ENCODE data around the gene PRR5L. TPM values are rescaled to one million over a fixed set of nuclear protein-coding genes. Genes with fewer than 3 reads are reported as not detected.

PRR5L gene
- total and polyA plus RNA-seq, 2 donors (not counting 1 experiment from before 2014, with no cell fraction given): 4.0 to 5.9 TPM

DNA sequence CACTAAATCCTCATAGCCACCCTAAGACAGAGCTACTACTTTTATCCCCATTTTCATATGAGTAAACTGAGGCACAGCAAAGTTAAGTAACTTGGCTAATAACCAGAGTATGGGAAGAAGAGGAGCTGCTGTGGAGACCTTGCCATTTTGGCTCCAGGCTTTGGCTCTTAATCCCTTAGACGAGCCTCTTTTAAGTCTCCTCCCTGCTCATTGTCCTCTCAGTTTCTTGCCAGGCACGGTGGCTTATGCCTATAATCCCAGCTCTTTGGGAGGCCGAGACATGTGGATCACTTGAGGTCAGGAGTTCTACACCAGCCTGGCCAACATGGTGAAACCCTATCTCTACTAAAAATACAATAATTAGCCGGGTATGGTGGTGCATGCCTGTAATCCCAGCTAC lies 78.6 kb downstream of the PRR5L start:
- intact Hi-C loops (cut with micrococcal nuclease): loop anchor here (5.0 kb wide), 1 partner anchor 118 kb away; no protein-coding TSS in a partner anchor
- Histone ChIP-seq H3K4me3 (ENCODE audit: control extremely low read depth in 1 of 5, extremely low read depth in 1 of 5, insufficient read depth in 1 of 5, low read depth in 2 of 5, low read length in 4 of 5) (no peak overlapping the region), H3K27ac (ENCODE audit: low read length in 2 of 2) (no peak overlapping the region), H3K4me2 (replicated peaks; ENCODE audit: low read depth, low read length, poor library complexity, severe bottlenecking) (no peak overlapping the region), H3K79me2 (ENCODE audit: control insufficient read depth, insufficient read depth, low read length) (no peaks in the 10 kb centered on the region), H3K9ac (ENCODE audit: low read length) (no peak overlapping the region), H4K20me1 (ENCODE audit: control insufficient read depth, insufficient read depth, low read length, poor library complexity, severe bottlenecking) (no peaks in the 10 kb centered on the region), H3K27me3 (replicated peaks in 1 of 4; ENCODE audit: control extremely low read depth in 1 of 4, control insufficient read depth in 3 of 4, insufficient read depth in 4 of 4, low read length in 3 of 4) (peaks cover 0 to 34% (median 19%) of the 10 kb centered on the region in 4 experiments), H3K4me1 (ENCODE audit: control insufficient read depth in 2 of 2, insufficient read depth in 2 of 2, low read length in 2 of 2) (peaks cover 26 to 29% of the 10 kb centered on the region in 2 donors), H3K9me3 (ENCODE audit: control extremely low read depth in 1 of 3, control insufficient read depth in 2 of 3, insufficient read depth in 1 of 3, low read length in 2 of 3) (no peaks in the 10 kb centered on the region), H3K36me3 (replicated peaks in 1 of 2; ENCODE audit: control extremely low read depth in 1 of 2, control insufficient read depth in 1 of 2, extremely low read depth in 1 of 2, insufficient read depth in 2 of 2, low read length in 1 of 2) (no peaks in the 10 kb centered on the region), H2AFZ (ENCODE audit: insufficient read depth, low read depth, low read length, poor library complexity, severe bottlenecking) (no peak overlapping the region)
- H3K27me3 Mint-ChIP-seq: peaks cover 67% of the 10 kb centered on the region
- H3K4me3 Mint-ChIP-seq: no peak overlapping the region
- CTCF ChIA-PET: interaction anchor here (3.9 kb wide), 1 partner anchor 104 kb away, joined by 25 read pairs; no protein-coding TSS in a partner anchor
- POLR2A ChIA-PET: no interaction called here
- H3K27ac Mint-ChIP-seq: no peak overlapping the region
- DNase-seq: no peak
- 100% methylated on average over 3 of the region's 4 CpGs for WGBS (ENCODE audit: insufficient coverage)
- H3K9me3 Mint-ChIP-seq (ENCODE audit: insufficient read depth): no peaks in the 10 kb centered on the region
- no peak for ATAC-seq (ENCODE audit: low read depth)
- peaks cover 28% of the 10 kb centered on the region for H3K4me1 Mint-ChIP-seq
- TF ChIP-seq, protein P1, sequence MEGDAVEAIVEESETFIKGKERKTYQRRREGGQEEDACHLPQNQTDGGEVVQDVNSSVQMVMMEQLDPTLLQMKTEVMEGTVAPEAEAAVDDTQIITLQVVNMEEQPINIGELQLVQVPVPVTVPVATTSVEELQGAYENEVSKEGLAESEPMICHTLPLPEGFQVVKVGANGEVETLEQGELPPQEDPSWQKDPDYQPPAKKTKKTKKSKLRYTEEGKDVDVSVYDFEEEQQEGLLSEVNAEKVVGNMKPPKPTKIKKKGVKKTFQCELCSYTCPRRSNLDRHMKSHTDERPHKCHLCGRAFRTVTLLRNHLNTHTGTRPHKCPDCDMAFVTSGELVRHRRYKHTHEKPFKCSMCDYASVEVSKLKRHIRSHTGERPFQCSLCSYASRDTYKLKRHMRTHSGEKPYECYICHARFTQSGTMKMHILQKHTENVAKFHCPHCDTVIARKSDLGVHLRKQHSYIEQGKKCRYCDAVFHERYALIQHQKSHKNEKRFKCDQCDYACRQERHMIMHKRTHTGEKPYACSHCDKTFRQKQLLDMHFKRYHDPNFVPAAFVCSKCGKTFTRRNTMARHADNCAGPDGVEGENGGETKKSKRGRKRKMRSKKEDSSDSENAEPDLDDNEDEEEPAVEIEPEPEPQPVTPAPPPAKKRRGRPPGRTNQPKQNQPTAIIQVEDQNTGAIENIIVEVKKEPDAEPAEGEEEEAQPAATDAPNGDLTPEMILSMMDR (IDR thresholded peaks at IDR 0.05): no peak
- TF ChIP-seq EZH2 (IDR thresholded peaks at IDR 0.05; ENCODE audit: borderline replicate concordance, insufficient read depth, low read depth, low read length, poor library complexity, severe bottlenecking): no peak

DNA sequence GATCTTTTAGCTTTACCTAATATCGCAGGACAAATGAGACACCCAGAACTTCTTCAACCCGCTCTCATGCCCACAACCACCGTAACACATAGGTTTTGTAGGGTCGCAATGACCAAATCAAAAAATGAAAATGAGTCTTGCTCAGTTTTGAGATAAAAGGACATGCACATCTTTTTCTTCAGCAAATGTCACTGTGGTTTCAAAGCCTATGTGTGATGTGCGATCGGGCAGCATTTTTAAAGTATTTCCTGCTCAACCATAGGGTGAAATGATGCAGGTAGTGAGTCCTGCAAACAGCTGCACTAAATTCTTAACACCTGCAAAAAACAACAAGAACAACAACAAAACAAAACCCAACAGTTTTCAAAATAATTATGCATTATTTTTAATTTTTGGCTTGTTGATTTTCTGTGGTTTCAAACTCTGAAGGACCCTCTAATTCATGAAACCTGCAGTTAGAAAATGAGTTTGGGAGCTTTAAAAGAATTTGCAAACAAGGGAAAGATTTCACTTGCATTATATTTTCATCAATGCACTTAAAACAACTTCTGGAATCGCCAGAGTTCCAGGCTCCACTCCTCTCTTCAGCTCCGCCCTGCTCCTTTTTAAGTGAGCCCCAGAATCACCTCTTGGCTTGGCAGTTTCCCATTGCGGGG lies 79.4 kb downstream of the PRR5L start:
- DNase-seq: no peak

More for the DNA sequence above, 79.4 kb downstream of the PRR5L start:
- Histone ChIP-seq H3K4me2 (replicated peaks; ENCODE audit: low read depth, low read length, poor library complexity, severe bottlenecking) (peak overlapping the region; percentile 99), H2AFZ (ENCODE audit: insufficient read depth, low read depth, low read length, poor library complexity, severe bottlenecking) (no peak overlapping the region), H3K9ac (ENCODE audit: low read length) (no peak overlapping the region), H3K79me2 (ENCODE audit: control insufficient read depth, insufficient read depth, low read length) (no peaks in the 10 kb centered on the region), H3K27me3 (replicated peaks in 1 of 4; ENCODE audit: control extremely low read depth in 1 of 4, control insufficient read depth in 3 of 4, insufficient read depth in 4 of 4, low read length in 3 of 4) (peaks cover 0 to 34% (median 19%) of the 10 kb centered on the region in 4 experiments), H3K4me1 (ENCODE audit: control insufficient read depth in 2 of 2, insufficient read depth in 2 of 2, low read length in 2 of 2) (peaks cover 26 to 31% of the 10 kb centered on the region in 2 donors), H3K9me3 (ENCODE audit: control extremely low read depth in 1 of 3, control insufficient read depth in 2 of 3, insufficient read depth in 1 of 3, low read length in 2 of 3) (no peaks in the 10 kb centered on the region), H4K20me1 (ENCODE audit: control insufficient read depth, insufficient read depth, low read length, poor library complexity, severe bottlenecking) (no peaks in the 10 kb centered on the region), H3K4me3 (ENCODE audit: control extremely low read depth in 1 of 5, extremely low read depth in 1 of 5, insufficient read depth in 1 of 5, low read depth in 2 of 5, low read length in 4 of 5) (no peak overlapping the region), H3K27ac (ENCODE audit: low read length in 2 of 2) (no peak overlapping the region), H3K36me3 (replicated peaks in 1 of 2; ENCODE audit: control extremely low read depth in 1 of 2, control insufficient read depth in 1 of 2, extremely low read depth in 1 of 2, insufficient read depth in 2 of 2, low read length in 1 of 2) (no peaks in the 10 kb centered on the region)
- Mint-ChIP-seq H3K27me3 (peaks cover 61% of the 10 kb centered on the region), H3K4me1 (peaks cover 28% of the 10 kb centered on the region), H3K27ac (no peak overlapping the region), H3K4me3 (peak overlapping the region; percentile 92), H3K9me3 (ENCODE audit: insufficient read depth) (no peaks in the 10 kb centered on the region)
- TF ChIP-seq EZH2 (IDR thresholded peaks at IDR 0.05; ENCODE audit: borderline replicate concordance, insufficient read depth, low read depth, low read length, poor library complexity, severe bottlenecking): no peak
- TF ChIP-seq, protein P1 (IDR thresholded peaks at IDR 0.05): no peak
- ChIA-PET POLR2A (interaction anchor here (0.7 kb wide), 1 partner anchor 36 kb away, joined by 7 read pairs; no protein-coding TSS in a partner anchor), CTCF (interaction anchor here (1.0 to 3.9 kb wide), 4 partner anchors 20 to 117 kb away, joined by 4 to 25 read pairs (median 14); no protein-coding TSS in a partner anchor)
- intact Hi-C loops (cut with micrococcal nuclease): loop anchor here (5.0 kb wide), 1 partner anchor 117 kb away; no protein-coding TSS in a partner anchor
- ATAC-seq (ENCODE audit: low read depth): no peak
- WGBS (ENCODE audit: insufficient coverage): 54% methylated on average over 5 of the region's 9 CpGs
